GM12878 (cell line): ENCODE results near the gene FN1. TPM values are rescaled to one million over a fixed set of nuclear protein-coding genes. Genes with fewer than 3 reads are reported as not detected.

Experiments
- ATAC-seq: fragments of 200-7000 bp; cut with Tn5 transposase; 3 replicates; pipeline ENCODE4 v1.9.1; 2020; ENCODE audit warnings: mild to moderate bottlenecking, moderate library complexity
- BruUV-seq: library from RNA; stranded (reverse); fragments of 400-500 nt; replicated peaks from 2 replicates; lab custom pipeline; 2021; lab: Mats Ljungman, UMichigan
- CTCF ChIA-PET: fragments of 300-600 bp; sonication (Branson Sonifier 250); formaldehyde crosslinking; extraction: SDS; loops from one replicate; lab custom pipeline; 2021; ENCODE audit warnings: inconsistent platforms; lab: Yijun Ruan, JAX
- POLR2A ChIA-PET: fragments of 350-600 bp; formaldehyde crosslinking; extraction: SDS; loops from one replicate; lab custom pipeline; 2021; ENCODE audit warnings: inconsistent platforms; lab: Charles Lee
- RAD21 ChIA-PET: fragments of 300-600 bp; sonication (Branson Sonifier 250); formaldehyde crosslinking; loops from one replicate; lab custom pipeline; 2023; ENCODE audit warnings: antibody characterized with exemption; ENCODE audit not compliant: unreplicated experiment; lab: Charles Lee
- SMC1A ChIA-PET: fragments of 300-600 bp; sonication (Branson Sonifier 250); formaldehyde crosslinking; loops from one replicate; lab custom pipeline; 2023; ENCODE audit not compliant: unreplicated experiment, uncharacterized antibody; lab: Charles Lee
- DNase-seq: peaks from one replicate; pipeline ENCODE4 v3.0.0-alpha.2; 2011; ENCODE audit warnings: low read depth, low spot score
- FAIRE-seq: peaks from 3 replicates; lab custom pipeline; 2011; peaks lifted over from hg19 to GRCh38; lab: Jason Lieb, UNC
- H2AFZ ChIP-seq: 2 replicates; pipeline ENCODE4 v1.6.0; 2011; ENCODE audit warnings: low read depth, low read length, control low read depth; ENCODE audit not compliant: control insufficient read depth
- H3K27ac ChIP-seq: 2 replicates; pipeline ENCODE4 v1.5.1; 2011; ENCODE audit warnings: control low read depth; ENCODE audit not compliant: control insufficient read depth, insufficient read depth
- H3K27me3 ChIP-seq, 2 experiments: replicated peaks in 1 of 2; 2 replicates each; pipeline versions ENCODE4 v1.6.0 to v1.6.1; 2011; ENCODE audit warnings: low read length in 1 of 2; ENCODE audit not compliant: control insufficient read depth in 2 of 2, insufficient read depth in 2 of 2
- H3K36me3 ChIP-seq, 2 experiments: 2 replicates each; pipeline ENCODE4 v1.5.1; 2011; ENCODE audit warnings: low read length in 1 of 2; ENCODE audit not compliant: control insufficient read depth in 2 of 2, insufficient read depth in 2 of 2
- H3K4me1 ChIP-seq: 2 replicates; pipeline ENCODE4 v1.6.1; 2011; ENCODE audit warnings: mild to moderate bottlenecking, low read length, moderate library complexity, mixed read lengths; ENCODE audit not compliant: control insufficient read depth, insufficient read depth
- H3K4me2 ChIP-seq: 2 replicates; pipeline ENCODE4 v1.6.0; 2011; ENCODE audit warnings: control low read depth; ENCODE audit not compliant: control insufficient read depth, insufficient read depth
- H3K4me3 ChIP-seq: fragments of 200-600 bp; sonication (generic); 2 replicates; pipeline ENCODE4 v1.5.1; 2016
- H3K79me2 ChIP-seq: 2 replicates; pipeline ENCODE4 v1.6.0; 2011; ENCODE audit warnings: low read length; ENCODE audit not compliant: control insufficient read depth, insufficient read depth
- H3K9ac ChIP-seq: 2 replicates; pipeline ENCODE4 v1.8.0; 2011; ENCODE audit warnings: low read length, control low read depth, mixed read lengths; ENCODE audit not compliant: control insufficient read depth, insufficient read depth
- H3K9me3 ChIP-seq: replicated peaks from 3 replicates; pipeline ENCODE4 v1.5.1; 2011; ENCODE audit warnings: mild to moderate bottlenecking, low read length; ENCODE audit not compliant: control insufficient read depth, insufficient read depth
- H4K20me1 ChIP-seq: 2 replicates; pipeline ENCODE4 v1.6.0; 2011; ENCODE audit not compliant: control insufficient read depth, insufficient read depth
- E4F1 ChIP-seq: fragments of 450-650 bp; IDR thresholded peaks from 2 replicates; pipeline ENCODE4 v1.6.1; 2018; ENCODE audit warnings: borderline replicate concordance, mild to moderate bottlenecking; ENCODE audit not compliant: partially characterized antibody
- HDAC6 ChIP-seq: fragments of 200-600 bp; sonication (generic); IDR thresholded peaks from one replicate; pipeline ENCODE4 v1.8.0; 2017; ENCODE audit warnings: antibody characterized with exemption; ENCODE audit not compliant: unreplicated experiment
- HDGF ChIP-seq: fragments of 450-650 bp; IDR thresholded peaks from 2 replicates; pipeline ENCODE4 v1.6.1; 2016; ENCODE audit warnings: antibody characterized with exemption
- MYC ChIP-seq: IDR thresholded peaks from 2 replicates; pipeline ENCODE4 v1.6.1; 2011; ENCODE audit warnings: mild to moderate bottlenecking, low read length, moderate library complexity, inconsistent platforms; ENCODE audit not compliant: insufficient read depth, insufficient replicate concordance, insufficient read length, severe bottlenecking
- NRF1 ChIP-seq: conservative IDR thresholded peaks from 2 replicates; pipeline ENCODE4 v1.6.1; 2011; ENCODE audit warnings: mild to moderate bottlenecking, low read depth, low read length, improper control_type of control experiment
- RAD21 ChIP-seq: IDR thresholded peaks from 2 replicates; pipeline ENCODE4 v1.6.1; 2011; ENCODE audit warnings: mild to moderate bottlenecking, low read depth, low read length, moderate library complexity; ENCODE audit not compliant: insufficient read depth
- RELB ChIP-seq: fragments of 450-650 bp; IDR thresholded peaks from 2 replicates; pipeline ENCODE4 v1.6.1; 2017; ENCODE audit warnings: low read depth, mild to moderate bottlenecking, moderate library complexity
- REST ChIP-seq: IDR thresholded peaks from 2 replicates; pipeline ENCODE4 v1.6.1; 2012; ENCODE audit warnings: mild to moderate bottlenecking, low read depth, low read length
- ZBTB40 ChIP-seq: fragments of 450-650 bp; IDR thresholded peaks from 2 replicates; pipeline ENCODE4 v1.6.1; 2016; ENCODE audit warnings: mild to moderate bottlenecking, moderate library complexity, borderline replicate concordance
- WGBS: methylation state at CpG from one replicate; pipeline ENCODE4 v1.1.6; 2016; ENCODE audit warnings: low lambda C conversion rate; ENCODE audit not compliant: insufficient replicate concordance, insufficient coverage; ENCODE audit errors: missing lambda C conversion rate; 5-methylcytosine and 5-hydroxymethylcytosine counted together
- in situ Hi-C: fragments of 300-500 bp; cut with MboI; formaldehyde crosslinking; loops from 9 replicates; pipeline ENCODE4 v1.14.3; 2018; ENCODE audit warnings: mixed read lengths
- intact Hi-C: fragments of 100-400 bp; cut with micrococcal nuclease; formaldehyde crosslinking; loops from one replicate; pipeline ENCODE4 v1.14.2; 2022; ENCODE audit not compliant: unreplicated experiment
- polyA plus RNA-seq, 11 experiments: library from polyadenylated mRNA; depleted of rRNA in 4 of 11; unstranded in 6 of 11; stranded (reverse) in 5 of 11; fragments of >200 nt; fragmentation: Nextera tagmentation in 4 of 11; fragmentation: Illumina TruSeq in 1 of 11; extraction: Ambion mirVana in 4 of 11; extraction: Trizol in 1 of 11; gene quantifications; 1 replicate in 1 of 11; 2 replicates in 10 of 11; pipeline versions ENCODE4 v1.2.1 to v1.2.3, GENCODE V29; 2011 to 2016; ENCODE audit warnings: inconsistent platforms in 2 of 11, missing spikeins in 2 of 11, low read depth in 1 of 11
- total RNA-seq, 4 experiments: library from RNA; depleted of rRNA in 3 of 4; stranded (reverse); fragments of >200 nt in 3 of 4; fragmentation: Illumina TruSeq in 1 of 4; extraction: Trizol in 1 of 4; gene quantifications; 2 replicates each; pipeline versions ENCODE4 v1.2.1 to v1.2.3, GENCODE V29; 2013 to 2021

FN1 gene
- total and polyA plus RNA-seq, 10 of the 15 experiments (the other 5 are each of a cell fraction or from before 2014, with no cell fraction given) = 0.60 to 9.4 (median 1.5) TPM

GRCh38 chr2:215395687-215396460, 40.0 kb downstream of the FN1 start:
- H3K36me3 ChIP-seq = no peaks in the 10 kb centered on the region
- no peak overlapping the region for H3K4me3 ChIP-seq
- H4K20me1 ChIP-seq = no peaks in the 10 kb centered on the region
- H3K79me2 ChIP-seq = no peaks in the 10 kb centered on the region
- ATAC-seq (no peak), FAIRE-seq (no peak), DNase-seq (no peak)
- no TSS peak for BruUV-seq
- ChIA-PET RAD21 (interaction anchor here (1.1 kb wide), 1 partner anchor 535 kb away, joined by 3 read pairs; no protein-coding TSS in a partner anchor), SMC1A (interaction anchor here (0.6 to 1.4 kb wide), 3 partner anchors 12 to 101 kb away, joined by 3 read pairs; no protein-coding TSS in a partner anchor), POLR2A (no interaction called here), CTCF (interaction anchor here (1.4 kb wide), 1 partner anchor 535 kb away, joined by 3 read pairs; no protein-coding TSS in a partner anchor)
- H2AFZ ChIP-seq = no peak overlapping the region
- no peak overlapping the region for H3K27ac ChIP-seq
- in situ Hi-C loops (no loop called here), intact Hi-C loops (no loop called here)
- H3K27me3 ChIP-seq = no peaks in the 10 kb centered on the region
- H3K9ac ChIP-seq = no peak overlapping the region
- H3K4me1 ChIP-seq = no peaks in the 10 kb centered on the region
- H3K4me2 ChIP-seq = no peak overlapping the region
- H3K9me3 ChIP-seq = no peaks in the 10 kb centered on the region
- WGBS = 56% methylated on average over 5 of the region's 5 CpGs
- TF ChIP-seq RAD21 (no peak), E4F1 (no peak), HDAC6 (no peak), ZBTB40 (no peak), RELB (no peak), REST (no peak), HDGF (no peak), NRF1 (no peak), MYC (no peak)
